Stimulated activated CD8-positive, alpha-beta memory T cell treated with anti-CD3 and anti-CD28 coated beads, Interleukin-2, amount 100 ng/mL, for 48 hours (primary cell): Measurements from ENCODE around the gene NUMBL.
"Not testable (repeated sequence)": the region's sequence is repeated elsewhere in the genome, so short reads cannot be mapped to it uniquely, and the experiment has no call there.

Source experiments
- DNase-seq, 2 donors: peaks; one replicate each; pipeline ENCODE4 v3.0.0-alpha.2; 2020; ENCODE audit warnings: low read depth in 2 of 2

NUMBL gene

DNA sequence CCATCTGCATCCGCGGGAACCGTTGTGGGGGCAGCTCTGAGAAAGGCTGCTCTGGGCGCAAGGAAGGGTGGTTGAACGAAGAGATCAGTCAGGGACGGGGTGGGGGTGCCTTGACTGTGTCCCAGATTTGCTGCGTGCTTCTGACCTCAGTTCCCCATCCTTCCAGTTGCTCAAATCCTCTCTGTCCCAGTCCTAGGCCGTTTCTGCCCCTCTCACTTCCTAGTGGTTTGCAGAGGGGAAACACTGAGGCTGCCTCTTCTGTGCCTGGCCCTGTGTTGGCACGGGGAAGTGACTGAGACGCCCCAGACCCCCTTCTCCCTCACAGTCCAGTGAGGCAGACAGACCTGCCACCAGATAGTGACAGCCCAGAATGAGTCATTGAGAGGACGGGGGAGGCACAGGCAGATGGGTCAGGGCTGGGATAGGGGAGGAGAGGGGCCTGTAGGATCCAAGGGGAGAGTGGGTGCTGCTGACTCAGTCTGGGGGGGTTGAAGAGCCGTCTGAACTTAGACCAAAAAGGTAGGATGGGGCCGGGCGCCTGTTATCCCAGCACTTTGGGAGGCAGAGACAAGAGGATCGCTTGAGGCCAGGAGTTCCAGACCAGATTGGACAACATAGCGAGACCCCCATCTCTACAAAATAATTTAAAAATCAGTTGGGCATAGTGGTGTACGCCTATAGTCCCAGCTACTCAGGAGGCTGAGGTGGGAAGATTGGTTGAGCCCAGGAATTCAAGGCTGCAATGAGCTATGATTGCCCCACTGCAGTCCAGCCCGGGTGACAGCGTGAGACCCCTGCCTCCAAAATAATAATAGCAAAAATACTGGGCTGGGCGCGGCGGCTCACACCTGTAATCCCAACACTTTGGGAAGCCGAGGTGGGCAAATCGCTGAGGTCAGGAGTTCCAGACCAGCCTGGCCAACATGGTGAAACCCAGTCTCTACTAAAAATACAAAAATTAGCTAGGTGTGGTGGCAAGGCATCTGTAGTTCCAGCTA is 26.5 kb downstream of the NUMBL start:
- no peak for DNase-seq

DNA sequence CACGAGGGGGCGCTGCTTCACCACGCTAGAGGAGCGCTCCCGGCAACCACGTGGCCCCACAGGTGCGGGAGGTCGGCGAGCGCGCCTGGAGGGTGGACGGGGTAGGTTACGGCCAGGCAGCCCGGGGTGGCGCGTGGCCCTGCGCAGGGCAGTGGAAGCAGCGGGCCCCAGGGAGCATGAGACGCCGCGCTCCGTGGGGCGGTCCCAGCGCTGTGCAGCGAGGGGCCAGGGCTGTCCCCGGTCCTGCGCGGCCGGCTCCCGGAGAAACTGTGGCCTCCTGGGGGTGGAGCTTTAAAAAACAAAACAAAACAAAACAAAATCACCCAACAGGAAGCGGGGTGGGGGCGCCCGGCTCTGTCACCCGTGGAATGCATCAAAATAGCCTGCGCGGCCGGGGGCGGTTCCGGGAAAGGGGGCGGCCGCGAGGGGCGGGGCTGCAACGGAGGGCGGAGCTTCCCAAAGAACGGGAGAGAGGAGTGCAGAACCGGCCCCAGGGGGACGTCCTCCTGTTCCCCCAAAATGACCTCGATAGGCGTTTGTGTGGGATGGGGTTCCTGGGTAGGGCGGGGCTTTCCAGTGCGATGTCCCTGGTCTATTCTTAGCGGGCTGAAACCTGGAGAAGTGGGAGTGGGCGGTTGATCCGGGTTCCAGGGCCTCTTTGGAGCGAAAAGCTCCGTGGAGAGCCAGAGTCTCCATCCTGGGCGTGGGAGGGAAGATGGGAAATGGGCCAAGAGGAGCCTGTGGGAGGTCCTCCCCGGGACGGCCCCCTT is 27.3 kb downstream of the NUMBL start:
- peak; percentile 87 to 91 for DNase-seq

DNA sequence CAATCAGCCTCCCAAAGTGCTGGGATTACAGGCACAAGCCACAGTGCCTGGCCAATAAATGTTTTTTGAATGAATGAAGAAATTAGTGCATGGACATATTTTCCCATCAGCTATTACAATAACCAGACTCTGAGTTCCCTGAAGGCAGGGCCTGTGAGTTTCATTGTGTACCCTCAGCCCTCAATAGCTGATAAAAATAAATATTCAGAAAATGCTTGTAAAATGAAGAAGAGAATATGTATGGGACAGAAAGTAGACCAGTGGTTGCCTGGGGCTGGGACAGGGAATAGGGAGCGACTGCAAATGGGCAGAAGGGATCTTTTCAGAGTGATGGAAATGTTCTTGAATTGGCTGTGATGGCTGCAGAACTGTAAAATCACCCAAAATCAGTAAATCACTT is 28.8 kb downstream of the NUMBL start:
- no peak for DNase-seq

DNA sequence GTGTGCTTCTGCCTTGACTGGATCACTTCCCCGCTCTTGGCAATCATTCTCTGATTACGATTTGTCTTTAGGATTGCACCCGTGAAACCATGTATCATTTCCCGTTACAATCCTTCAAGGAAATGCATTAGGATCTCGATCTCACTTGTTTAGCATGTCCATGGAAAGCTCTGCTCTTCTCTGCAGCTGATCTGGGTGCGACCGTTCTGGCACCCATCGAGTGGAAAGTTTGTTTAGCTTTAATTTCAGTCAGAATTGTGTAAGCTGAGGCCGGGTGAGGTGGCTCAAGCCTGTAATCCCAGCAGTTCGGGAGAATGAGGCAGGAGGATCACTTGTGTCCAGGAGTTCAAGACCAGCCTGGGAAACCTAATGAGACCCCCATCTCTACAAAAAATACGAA is 30.9 kb downstream of the NUMBL start:
- DNase-seq = no peak

DNA sequence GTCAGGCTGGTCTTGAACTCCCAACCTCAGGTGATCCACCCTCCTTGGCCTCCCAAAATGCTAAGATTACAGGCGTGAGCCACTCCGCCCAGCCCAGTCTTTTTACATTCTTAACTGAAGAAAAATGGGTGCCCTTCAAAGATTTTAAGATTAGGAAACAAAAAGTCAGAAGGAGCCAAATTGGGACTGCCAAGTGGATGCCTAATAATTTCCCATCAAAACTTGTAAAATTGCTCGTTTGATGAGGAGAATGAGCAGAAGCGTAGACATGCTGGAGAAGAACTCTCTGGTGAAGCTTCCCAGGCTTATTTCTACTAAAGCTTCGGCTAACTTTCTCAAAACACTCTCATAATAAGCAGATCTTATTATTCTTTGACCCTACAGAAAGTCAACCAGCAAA is 31.3 kb downstream of the NUMBL start:
- no peak for DNase-seq

DNA sequence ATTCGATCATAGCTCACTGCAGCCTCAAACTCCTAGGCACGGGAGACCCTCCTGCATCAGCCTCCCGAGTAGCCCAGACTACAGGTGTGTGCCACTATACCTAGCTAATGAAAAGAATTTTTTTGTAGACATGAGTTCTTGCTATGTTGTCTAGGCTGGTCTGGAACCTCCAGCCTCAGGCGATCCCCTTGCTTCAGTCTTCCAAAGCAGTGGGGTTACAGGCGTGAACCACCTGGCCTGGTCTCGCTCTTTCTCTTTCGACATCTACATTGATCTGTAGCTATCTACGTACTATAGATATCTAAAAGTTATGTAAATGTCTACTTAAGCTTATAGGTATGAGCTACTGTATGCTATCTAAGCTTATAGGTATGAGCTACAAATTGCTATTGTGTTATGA is 32.4 kb downstream of the NUMBL start:
- DNase-seq = no peak

DNA sequence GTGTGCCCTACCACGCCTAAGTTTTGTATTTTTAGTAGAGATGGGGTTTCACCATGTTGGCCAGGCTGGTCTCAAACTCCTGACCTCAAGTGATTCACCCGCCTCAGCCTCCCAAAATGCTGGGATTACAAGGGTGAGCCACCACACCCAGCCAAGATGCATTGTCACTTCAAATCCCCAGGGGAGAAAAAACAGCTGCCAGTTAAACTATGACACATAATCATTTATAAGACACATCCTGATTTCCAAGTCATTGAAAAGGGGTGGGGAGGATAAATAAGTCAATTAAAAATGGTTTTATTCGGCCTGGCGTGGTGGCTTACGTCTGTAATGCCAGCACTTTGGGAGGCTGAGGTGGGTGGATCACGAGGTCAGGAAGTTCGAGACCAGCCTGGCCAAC is 34.8 kb downstream of the NUMBL start:
- DNase-seq = not testable (repeated sequence)

DNA sequence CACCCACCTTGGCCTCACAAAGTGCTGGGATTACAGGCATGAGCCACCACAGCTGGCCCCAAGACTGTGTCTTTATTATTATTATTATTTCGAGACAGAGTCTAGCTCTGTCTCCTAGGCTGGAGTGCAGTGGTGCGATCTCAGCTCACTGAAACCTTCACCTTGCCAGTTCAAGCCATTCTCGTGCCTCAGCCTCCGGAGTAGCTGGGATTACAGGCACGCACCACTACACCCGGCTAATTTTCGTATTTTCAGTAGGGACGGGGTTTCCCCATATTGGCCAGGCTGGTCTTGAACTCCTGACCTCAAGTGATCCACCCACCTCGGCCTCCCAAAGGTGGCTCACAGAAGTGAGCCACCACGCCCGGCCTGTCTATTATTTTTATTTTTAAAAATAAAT is 38.1 kb downstream of the NUMBL start:
- not testable (repeated sequence) for DNase-seq

DNA sequence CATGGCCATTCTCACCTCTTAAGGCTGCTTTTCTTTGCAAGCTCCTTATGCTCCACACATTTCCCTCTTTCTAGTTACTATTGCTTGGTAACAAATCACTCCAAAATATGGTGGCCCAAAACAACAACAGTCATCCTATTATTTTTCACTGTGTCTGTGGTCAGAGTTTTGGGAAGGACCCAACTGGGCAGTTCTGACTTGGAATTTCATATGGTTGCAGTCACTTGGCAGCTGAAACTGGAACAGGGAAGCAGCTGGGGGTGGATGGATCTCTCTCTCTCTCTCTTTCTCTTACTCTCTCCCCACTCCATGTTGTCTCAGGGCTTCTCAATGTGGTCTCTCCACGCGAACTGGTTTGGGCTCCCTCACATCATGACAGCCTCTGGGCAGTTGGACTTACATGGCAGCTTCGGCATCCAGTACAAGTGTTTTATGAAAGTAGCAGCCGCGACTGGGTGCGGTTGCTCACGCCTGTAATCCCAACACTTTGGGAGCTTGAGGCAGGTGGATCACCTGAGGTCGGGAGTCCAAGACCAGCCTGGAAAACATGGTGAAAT is 39.6 kb downstream of the NUMBL start:
- DNase-seq = no peak

DNA sequence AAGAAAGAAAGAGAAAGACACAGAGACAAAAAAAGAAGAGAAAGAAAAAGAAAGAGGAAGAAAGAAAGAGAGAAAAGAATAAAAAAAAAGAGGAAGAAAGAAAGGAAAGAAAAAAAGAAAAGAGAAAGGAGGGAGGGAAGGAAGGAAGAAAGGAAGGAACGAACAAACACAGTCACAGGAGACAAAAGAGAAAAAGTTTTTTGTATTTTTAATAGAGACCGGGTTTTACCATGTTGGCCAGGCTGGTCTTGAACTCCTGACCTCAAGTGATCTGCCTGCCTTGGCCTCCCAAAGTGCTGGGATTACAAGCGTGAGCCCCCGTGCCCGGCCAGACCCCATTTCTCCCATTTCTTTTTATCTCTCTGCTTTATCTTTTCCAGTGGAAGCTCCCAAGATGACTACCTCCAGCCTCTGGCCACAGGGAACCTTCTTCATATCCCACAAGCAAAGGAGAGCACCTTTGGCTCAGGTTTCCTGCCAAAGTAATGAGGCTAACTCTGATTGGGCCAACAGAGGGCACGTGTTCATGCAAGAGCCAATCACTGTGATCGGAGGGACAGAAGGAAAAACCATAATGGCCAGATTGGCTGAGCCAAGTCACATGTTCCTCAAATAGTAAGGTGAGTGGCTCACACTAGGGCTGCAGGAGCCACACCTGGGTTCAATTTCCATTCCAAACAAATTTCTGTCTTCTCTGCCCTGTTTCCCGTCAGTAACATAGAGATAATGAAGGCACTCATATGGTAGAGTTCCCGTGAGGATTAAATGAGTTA is 40.4 kb downstream of the NUMBL start:
- not testable (repeated sequence) for DNase-seq

DNA sequence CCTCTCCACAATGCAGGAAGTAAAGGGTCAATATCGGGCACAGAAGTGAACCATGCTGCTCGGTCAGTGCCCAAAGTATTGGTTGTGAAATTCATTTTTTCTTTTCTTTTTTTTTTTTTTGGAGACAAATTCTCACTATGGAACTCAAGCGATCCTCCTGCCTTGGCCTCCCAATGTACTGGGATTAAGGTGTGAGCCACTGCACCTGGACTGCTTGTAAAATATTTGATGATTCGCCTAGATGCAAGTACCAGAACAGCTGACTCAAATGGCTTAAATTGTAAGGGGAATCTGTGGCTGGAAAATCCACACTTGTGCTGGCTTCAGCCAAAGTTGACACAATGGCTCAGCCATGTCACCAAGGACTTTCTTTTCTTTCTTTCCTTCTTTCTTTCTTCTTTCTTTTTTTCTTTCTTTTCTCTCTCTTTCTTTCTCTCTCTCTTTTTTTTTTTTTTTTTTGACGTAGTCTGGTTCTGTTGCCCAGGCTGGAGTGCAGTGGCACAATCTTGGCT is 43.7 kb downstream of the NUMBL start:
- DNase-seq = no peak

DNA sequence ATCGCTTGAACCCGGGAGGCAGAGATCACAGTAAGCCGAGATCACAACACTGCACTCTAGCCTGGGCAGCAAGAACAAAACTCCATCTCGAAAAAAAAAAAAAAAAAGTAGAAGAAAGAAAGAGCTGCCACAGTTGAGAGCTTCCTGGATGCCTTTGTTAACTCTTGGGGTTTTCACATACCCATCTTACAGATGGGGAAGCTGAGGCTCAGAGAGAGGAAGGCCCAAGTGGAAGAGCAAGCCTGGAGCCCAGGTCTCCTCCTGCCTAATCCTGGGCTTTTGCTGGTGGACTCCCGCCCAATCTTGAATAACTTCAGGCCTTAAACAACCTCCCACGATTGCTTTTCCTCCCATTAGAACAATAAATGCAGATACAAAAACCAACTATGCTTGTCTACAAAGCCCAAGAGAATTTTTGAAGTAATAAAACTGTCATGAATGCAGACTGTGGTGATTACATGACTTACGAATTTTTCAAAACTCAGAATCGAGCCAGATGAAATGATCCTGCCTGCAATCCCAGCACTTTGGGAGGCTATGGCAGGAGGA is 47.6 kb downstream of the NUMBL start:
- DNase-seq = no peak

DNA sequence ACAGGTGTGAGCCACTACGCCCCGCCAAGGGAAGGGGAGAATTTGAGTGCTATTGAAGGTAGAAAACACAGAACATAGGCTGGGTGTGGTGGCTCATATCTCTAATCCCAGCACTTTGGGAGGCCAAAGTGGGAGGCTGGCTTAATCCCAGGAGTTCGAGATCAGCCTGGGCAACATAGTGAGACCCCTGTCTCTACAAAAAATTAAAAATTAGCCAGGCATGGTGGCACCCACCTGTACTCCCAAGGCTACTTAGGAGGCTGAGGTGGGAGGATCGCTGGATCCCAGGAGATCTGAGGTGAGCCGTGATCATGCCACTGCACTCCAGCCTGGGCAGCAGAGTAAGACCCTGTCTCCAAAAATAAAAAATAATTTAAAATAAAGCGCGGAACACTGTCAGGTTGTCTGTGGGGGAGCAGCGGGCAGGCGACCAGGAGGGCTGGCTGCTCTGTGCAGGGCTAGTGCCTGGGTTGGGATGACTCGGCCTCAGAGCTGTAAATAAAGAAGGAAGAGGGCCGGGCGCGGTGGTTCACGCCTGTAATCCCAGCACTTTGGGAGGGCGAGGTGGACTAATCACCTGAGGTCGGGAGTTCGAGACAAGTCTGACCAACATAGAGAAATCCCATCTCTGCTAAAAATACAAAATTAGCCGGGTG is 48.3 kb downstream of the NUMBL start:
- DNase-seq = no peak

DNA sequence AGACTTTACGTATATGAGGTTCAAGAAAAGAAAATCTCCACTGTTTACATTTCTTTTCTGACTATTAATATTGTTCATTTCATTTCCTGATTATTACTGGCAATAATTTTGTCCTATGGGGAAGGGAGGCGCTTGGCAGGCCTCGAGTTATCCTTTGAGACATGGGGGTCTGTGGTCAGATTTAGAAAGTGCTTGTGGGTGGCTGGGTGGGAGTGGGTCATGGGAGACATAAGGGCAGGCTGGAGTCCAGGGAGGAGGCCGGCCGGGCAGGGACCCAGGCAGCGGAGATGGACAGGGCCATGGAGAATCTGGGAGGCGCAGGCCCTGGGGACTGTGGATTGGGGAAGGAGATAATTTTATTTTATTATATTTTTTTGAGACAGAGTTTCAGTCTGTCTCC is 49.2 kb downstream of the NUMBL start:
- no peak for DNase-seq

DNA sequence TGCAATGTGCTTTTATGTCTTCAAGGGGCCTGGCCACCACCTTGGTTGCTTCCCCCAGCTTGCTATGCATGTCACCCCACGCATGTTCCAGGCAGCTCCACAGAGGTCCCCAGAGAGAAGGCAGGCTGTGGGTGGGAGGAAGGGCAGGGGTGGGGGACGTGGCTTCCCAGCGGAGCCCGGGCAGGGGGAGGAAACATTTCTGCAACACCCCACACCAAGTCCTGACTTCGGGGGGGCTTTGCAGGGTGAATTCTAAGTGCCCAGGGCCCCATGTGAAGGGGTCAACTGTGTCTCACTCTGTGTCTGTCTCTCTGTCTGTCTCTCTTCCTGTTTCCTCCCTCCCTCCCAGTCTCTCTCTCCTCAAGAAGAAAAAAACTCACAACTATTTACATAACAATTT is 49.7 kb downstream of the NUMBL start:
- DNase-seq = no peak

DNA sequence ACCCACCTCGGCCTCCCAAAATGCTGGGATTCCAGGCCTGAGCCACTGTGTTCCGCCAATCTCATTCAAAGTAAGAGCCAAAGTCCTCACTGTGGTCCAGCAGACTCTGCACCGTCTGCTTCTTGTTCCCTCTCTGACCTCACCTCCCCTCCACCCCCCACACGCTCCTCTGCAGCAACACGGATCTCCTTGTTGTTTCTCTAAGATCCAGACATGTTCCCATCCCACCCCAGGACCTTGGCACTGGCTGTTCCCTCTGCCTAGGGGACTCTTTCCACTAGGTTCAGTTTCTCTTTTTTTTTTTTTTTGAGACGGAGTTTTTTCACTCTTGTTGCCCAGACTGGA is 50.8 kb downstream of the NUMBL start:
- no peak for DNase-seq

DNA sequence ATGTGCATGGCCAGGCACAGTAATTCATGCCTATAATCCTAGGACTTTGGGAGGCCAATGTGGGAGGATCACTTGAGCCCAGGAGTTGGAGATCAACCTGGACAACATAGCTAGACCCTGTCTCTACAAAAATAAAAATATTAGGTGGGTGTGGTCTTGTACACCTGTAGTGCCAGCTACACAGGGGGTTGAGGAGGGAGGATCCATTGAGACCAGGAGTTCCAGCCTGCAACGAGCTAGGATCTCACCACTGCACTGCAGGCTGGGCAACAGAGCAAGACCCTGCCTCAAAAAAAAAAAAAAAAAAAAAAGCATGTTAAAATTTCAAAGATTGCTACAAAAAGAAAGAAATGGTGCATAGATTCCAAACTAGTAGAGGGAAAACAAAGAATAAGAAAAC is 52.1 kb downstream of the NUMBL start:
- DNase-seq = no peak

DNA sequence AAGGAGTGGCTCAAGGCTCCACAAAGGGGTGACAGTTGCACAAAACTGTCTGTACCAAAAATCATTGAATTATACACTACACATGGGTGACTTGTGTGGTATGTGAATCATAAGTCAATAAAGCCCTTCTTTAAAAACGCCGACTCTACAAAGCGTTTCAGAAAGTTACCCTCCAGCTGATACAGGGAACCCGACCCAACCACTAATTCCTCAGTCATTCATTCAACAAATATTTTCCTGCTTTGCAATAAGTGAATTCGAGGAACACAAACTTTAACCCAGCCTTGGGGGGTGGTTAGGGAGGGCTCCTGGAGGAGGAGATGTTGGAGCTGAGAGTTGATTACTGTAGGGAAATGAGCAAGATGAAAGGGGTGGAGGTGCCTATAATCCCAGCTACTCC is 57.2 kb downstream of the NUMBL start:
- DNase-seq = no peak

DNA sequence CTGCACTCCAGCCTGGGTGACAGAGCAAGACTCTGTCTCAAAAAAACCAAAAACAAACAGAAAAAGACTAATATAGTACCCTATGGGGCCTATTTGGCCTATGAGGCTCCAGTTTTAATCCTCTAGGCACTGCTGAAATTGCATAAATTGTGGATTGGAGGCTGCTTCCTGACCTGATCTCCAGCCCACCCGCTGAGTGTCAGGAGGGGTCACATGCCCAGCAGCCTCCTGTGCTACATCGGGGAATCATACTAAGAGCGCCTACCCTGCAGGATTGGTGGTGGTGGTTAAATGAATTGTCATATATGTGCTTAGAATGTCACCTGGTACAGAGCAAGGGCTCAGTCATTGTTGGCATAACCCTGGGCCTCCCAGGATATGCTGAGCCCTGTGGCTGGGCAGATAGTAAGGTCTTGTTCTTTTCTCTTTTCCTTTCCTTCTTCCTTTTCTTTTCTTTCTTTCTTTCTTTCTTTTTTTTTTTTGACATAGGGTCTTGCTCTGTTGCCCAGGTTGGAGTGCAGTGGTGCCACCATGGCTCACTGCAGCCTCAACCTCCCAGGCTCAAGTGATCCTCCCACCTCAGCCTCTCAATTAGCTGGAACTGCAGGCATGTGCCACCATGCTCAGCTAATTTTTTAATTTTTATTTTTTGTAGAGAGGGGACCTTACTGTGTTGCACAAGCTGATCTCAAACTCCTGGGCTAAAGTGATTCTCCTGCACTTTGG is 58.0 kb downstream of the NUMBL start:
- DNase-seq = no peak

DNA sequence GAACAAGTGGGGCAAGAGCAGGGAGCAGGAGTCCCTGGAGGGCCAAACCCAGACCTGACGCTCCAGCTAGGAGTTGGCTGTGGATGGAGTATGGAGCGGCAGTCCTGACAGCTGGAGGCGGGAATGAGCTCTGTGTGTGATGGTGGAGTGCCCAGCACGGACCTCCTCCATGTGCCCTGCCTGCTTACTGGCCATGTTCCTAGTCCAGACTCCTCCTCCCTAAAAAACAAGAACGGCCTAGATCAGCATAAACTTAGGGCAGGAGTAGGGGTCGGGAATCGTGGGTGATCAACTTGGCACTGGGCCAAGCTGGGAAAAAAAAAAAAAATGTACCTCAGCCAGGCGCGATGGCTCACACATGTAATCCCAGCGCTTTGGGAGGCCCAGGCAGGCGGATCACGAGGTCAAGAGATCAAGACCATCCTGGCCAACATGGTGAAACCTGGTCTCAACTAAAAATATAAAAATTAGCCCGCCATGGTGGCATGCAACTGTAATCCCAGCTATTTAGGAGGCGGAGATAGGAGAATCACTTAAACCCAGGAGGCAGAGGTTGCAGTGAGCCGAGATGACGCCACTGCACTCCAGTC is 59.8 kb downstream of the NUMBL start:
- DNase-seq = no peak
